HL-60 (cell line): ENCODE measurements around the gene MEPE.

Experiments used
- DNase-seq, 2 experiments: peaks; one replicate each; pipeline ENCODE4 v3.0.0-alpha.2; 2010 to 2020; ENCODE audit warnings: low read depth in 1 of 2, low spot score in 1 of 2
- H3K27ac ChIP-seq: fragments of 250-450 bp; sonication (Bioruptor Pico); replicated peaks from 2 replicates; pipeline ENCODE4 v1.5.1; 2020; ENCODE audit warnings: mild to moderate bottlenecking, moderate library complexity
- H3K27me3 ChIP-seq: fragments of 250-450 bp; sonication (Bioruptor Pico); 2 replicates; pipeline ENCODE4 v1.5.1; 2021; ENCODE audit warnings: mild to moderate bottlenecking, moderate library complexity; ENCODE audit not compliant: insufficient read depth, poor library complexity, severe bottlenecking
- H3K4me3 ChIP-seq: replicated peaks from 2 replicates; pipeline ENCODE4 v1.5.1; 2011; ENCODE audit warnings: mild to moderate bottlenecking, control low read depth, low read length; ENCODE audit not compliant: insufficient read depth
- CTCF ChIP-seq: IDR thresholded peaks from one replicate; pipeline ENCODE4 v1.5.1; 2011; ENCODE audit warnings: low read length, control low read depth, inconsistent platforms; ENCODE audit not compliant: insufficient read depth
- GABPA ChIP-seq: IDR thresholded peaks from 2 replicates; pipeline ENCODE4 v1.6.1; 2012; ENCODE audit warnings: low read depth
- POLR2AphosphoS5 ChIP-seq: IDR thresholded peaks from 2 replicates; pipeline ENCODE4 v1.6.1; 2012; ENCODE audit warnings: low read depth
- REST ChIP-seq: IDR thresholded peaks from 2 replicates; pipeline ENCODE4 v1.6.1; 2012; ENCODE audit warnings: low read depth; ENCODE audit not compliant: insufficient replicate concordance
- SPI1 ChIP-seq: IDR thresholded peaks from 2 replicates; pipeline ENCODE4 v1.6.1; 2012; ENCODE audit warnings: low read depth, mild to moderate bottlenecking, borderline replicate concordance

The MEPE gene

GRCh38 chr4:87851953-87852352 lies 19.2 kb downstream of the MEPE start:
- peak; percentile 69 for TF ChIP-seq SPI1
- TF ChIP-seq REST: no peak
- H3K4me3 ChIP-seq: no peak overlapping the region
- DNase-seq: no peak
- H3K27me3 ChIP-seq: no peaks in the 10 kb centered on the region
- no peak overlapping the region for H3K27ac ChIP-seq

- H3K27me3 ChIP-seq: no peaks in the 10 kb centered on the region
- H3K27ac ChIP-seq: no peak overlapping the region
- peak in 1 of 2 experiments; percentile 14 for DNase-seq
- TF ChIP-seq GABPA: no peak
- no peak for TF ChIP-seq CTCF
- no peak for TF ChIP-seq SPI1
- TF ChIP-seq REST: no peak
- TF ChIP-seq POLR2AphosphoS5: no peak
- no peak overlapping the region for H3K4me3 ChIP-seq
These were observed 20.3 kb downstream of the MEPE start for GRCh38 chr4:87853108-87853507.

- TF ChIP-seq GABPA: no peak
- TF ChIP-seq POLR2AphosphoS5: no peak
- TF ChIP-seq REST: no peak
- no peak for TF ChIP-seq SPI1
- no peak for TF ChIP-seq CTCF
- Histone ChIP-seq H3K27me3 (no peaks in the 10 kb centered on the region), H3K4me3 (no peak overlapping the region), H3K27ac (no peak overlapping the region)
- DNase-seq: no peak
These were observed 21.1 kb downstream of the MEPE start for GRCh38 chr4:87853891-87854290.

GRCh38 chr4:87855559-87855958 lies 22.8 kb downstream of the MEPE start:
- no peak overlapping the region for H3K4me3 ChIP-seq
- DNase-seq: no peak
- no peak overlapping the region for H3K27ac ChIP-seq
- TF ChIP-seq POLR2AphosphoS5 (no peak), SPI1 (no peak), CTCF (no peak), REST (no peak), GABPA (no peak)
- no peaks in the 10 kb centered on the region for H3K27me3 ChIP-seq
